HG03575 (cell line): ENCODE results near the gene ANKRD17.

Experiments used
- ATAC-seq: cut with Tn5 transposase; IDR thresholded peaks from one replicate; pipeline ENCODE4 v1.9.1; 2021; ENCODE audit not compliant: unreplicated experiment, insufficient number of reproducible peaks, low FRiP score; ENCODE audit errors: extremely low read depth

The ANKRD17 gene

DNA sequence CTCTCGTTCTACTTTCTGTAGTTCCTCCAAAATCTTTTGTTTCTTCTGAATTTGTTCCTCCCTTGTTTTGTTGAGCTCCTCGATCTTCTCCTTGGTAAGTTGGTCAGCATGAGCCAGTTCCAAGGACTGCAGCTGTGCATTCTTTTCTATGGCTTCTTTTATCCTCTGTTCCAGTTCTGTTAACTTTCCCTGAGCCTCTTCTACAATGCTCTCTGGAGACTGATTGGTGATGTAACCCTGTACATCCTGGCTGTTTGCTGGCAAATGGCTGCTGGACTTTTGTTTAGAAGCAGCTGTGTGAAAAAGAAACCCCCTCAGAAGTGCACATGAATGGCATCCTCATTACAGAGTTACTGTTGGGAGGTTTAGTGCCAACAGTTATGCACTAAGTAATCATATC lies 118.6 kb downstream of the ANKRD17 start:
- no peak for ATAC-seq

DNA sequence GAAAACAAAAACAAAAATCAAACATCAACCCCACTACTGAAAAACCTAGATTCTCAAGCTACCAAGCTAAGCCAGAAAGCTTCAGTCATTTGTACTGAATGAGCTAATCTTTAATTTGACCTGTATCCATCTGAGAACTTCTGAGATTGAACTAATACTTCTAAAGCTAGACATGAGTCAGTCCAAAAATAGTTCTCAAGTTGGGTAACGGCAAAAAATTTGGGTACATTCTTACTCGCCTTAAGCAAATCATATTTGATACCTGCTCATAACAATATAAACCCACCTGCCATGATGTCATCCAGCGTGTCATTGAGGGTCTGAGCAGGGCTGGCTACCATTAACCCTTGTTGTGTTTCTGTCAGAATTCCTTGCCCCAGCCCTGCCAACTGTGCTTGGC lies 119.4 kb downstream of the ANKRD17 start:
- ATAC-seq: no peak

DNA sequence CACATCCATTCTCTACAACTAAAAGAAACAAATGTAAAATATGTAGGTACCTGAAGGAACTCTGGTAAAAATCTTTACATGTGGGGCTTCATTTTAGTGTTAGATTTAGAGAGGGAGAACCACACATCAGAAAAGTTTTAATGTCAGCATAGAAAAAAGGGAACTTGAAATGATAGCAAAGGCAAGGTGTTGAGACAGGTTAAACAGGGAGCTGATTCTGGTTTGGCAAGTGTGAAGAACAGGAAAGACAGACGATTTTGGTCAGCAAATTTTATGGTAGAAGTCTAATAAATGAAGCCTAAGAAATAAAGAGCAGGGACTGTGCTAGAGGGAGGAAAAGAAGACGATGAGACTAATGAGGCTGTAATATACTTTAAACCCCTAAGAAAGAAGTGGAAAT lies 121.5 kb downstream of the ANKRD17 start:
- ATAC-seq: no peak

DNA sequence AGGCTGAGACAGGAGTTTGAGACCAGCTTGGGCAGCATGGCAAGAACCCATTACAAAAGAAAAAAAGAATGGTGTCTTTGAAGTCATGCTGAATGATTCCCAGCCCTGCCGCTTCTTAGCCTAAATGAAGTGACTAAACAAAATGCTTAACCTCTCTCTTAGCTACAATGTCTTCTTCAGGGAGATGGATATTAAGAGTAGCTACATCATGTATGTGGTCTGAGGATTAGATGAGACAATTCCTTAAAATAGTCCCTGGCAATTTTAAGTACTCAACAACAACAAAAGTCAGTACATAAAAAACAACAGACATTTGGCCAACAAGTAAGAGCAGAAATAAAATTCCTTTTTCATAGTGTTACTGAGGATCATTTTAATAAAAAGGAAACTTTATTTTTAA lies 124.8 kb downstream of the ANKRD17 start:
- ATAC-seq: no peak

DNA sequence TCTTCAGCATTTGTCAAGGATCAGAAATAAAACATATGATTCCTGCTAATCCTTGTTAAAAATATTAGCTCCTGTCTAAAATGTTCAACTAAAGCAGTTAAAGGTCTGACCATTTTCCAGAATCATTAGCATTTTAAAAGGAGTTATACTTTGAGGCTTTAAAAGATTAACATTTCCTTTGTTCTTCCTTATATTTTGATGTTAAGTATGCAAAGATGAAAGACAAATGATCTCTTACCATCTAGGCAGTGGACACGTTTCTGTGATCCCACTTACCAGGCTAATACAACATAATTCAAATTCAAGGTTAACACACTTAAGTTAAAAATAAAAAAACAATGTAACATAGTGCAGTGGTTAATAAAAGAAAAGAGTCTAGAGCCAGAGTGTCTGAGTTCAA lies 127.3 kb downstream of the ANKRD17 start:
- ATAC-seq: no peak

DNA sequence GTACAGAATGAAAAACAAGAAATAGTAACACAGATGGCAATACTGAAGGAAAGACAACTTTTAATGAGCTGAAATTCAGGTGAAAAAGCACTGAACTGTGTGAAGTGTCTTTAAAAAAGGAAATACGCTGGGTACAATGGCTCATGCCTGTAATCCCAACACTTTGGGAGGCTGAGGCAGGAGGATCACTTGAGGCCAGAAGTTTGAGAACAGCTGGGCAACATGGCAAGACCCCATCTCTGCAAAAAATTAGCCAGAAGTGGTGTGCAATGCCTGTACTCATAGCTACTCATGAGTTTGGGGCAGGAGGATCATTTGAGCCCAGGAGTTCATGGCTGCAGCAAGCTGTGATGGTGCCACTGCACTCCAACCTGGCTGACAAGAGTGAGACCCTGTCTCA lies 129.3 kb downstream of the ANKRD17 start:
- ATAC-seq: no peak

DNA sequence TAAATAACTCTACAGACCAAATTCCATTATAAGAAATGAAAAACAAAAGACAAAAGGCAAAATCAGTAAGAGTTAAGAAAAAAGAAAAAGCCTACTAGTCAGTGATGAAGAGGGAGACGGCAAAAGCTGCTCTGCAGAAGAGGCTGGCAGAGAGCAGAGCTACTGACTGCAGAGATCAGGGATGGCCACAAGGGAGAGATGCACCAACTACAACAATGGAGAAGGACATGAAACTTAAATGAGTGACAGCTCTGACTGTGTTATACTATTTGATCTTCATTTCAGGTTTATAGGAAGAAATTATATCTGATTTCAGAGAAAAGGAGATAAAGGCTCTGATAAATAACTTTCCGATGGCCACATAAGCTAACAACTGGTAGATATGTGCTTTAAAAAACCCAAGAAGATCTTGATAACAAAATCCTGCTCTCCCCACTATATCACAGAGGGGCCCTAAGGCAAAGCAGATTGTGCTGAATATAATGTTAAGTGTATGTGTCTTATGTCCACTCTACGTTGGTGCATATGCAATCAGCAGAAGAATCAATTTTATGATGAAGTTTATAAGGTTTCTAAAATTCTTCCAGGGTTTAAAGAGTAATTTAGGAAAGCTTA lies 130.7 kb downstream of the ANKRD17 start:
- ATAC-seq: no peak

DNA sequence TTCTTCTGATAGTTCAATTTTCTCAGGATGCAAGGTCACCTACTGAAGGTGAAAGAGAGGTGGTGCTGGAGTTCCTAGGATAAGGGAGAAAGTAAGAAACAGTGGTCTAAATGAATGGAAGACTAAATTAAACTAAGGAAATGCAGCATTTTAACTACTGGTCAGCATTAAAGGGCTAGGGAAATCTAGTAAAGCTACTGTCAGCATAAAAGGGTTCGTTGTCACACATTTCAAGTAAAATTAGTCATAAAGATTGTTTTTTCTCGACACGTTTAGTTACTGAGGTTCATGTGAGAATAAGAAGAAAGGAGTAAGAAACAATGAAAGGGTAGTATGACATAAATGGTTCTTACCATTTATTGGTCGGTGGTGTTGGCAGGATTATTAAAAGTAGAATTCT lies 149.1 kb downstream of the ANKRD17 start:
- no peak for ATAC-seq

DNA sequence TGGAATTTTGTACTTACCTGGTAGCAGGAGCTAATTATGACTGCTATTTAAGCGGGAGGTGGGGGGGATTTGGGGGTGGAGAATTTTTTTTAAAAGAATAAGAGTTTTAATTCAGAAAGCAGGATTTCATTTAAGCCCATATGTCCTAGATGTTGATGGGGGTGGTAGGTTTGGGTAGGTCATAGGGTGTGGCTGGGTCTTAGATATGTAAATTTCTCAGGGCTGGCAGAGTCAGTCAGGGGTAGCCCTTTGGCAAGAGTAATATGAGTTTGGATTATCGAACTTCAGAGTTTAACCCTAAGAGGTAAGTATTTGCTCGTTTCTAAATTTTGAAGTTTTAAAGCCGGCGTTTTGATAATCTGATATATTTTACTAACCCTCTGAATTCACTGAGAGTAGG lies 153.9 kb downstream of the ANKRD17 start:
- no peak for ATAC-seq

DNA sequence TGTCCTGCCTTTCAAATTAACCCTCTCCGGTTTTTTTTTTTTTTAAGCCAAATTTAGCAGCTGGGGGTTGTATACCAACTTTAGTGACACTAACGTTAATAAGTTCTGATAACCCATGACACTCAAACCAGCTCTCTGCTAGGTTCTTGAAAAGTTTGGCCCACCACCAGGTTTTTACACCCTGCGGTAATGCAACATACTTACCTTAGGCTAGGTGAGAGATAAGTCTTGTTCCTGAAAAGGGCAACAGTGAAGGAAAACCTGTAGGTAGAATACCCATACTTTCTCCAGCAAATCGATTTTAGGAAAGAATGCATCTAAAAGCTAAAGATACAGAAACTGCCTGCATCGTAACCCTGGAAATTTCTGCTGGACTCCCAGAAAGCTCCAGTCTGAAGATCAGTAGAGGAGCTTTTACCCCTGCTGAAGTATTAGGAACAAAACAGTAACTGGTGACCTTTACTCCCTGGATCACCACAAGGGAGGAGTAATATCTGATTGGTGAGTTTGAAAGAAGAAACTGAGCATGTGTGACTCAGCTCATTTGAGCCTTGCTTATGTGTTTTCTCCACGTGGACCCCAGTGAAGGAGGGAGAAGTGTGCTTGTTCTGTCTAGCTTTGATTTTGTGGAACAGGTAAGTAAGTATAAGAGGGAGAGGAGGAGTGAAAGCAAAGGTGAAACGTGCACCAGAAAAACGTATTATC lies 154.6 kb downstream of the ANKRD17 start:
- ATAC-seq: no peak

DNA sequence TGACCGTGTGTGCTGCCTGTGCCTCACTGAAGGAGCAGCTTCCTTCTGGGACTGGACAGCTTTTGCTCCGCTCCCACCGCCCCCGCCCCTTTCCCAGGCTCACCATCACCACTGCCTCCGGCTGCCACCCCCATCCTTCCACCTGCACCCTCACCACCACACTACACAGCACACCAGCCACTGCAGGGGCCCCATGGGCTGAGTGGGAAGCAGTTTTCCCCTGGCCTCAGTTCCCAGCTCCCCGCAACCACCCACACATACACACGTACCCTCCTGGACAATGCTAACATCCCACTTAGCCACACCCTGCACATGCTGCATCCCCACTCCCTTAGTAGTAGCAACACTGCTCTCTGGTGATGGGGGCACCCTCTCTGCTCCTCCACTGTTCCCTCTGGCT lies 159.5 kb downstream of the ANKRD17 start:
- no peak for ATAC-seq

DNA sequence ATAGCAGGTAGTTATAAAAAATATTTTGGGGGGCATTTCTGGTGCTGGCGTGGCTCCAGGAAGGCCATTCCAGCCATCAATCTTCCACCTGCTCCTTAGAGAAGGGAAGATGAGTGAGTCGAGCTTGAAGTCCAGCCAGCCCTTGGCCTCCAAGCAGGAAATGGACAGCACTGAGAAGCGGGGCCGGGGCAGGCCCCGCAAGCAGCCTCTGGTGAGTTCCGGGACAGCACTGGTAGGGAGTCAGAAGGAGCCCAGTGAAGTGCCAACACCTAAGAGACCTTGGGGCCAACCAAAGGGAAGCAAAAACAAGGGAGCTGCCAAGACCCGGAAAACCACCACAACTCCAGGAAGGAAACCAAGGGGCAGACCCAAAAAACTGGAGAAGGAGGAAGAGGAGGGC lies 159.9 kb downstream of the ANKRD17 start:
- no peak for ATAC-seq

DNA sequence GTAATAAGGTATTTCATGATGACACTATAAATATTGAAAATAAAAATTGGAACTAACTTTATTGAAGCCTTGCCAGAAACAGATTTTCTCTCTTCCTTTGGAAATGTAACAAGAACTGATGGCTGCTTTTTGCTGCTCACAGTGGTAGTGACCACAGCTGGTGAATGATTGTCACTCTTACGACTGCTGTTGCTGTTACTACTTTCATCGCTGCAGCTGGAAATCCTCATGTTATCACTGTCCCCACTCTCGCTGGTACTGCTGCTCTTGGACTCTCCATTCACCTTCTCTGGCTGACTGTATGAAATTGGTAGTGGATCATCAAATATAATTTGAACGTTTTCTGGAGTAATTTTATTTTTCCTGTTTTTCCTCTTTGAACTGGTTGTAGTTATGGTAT lies 160.6 kb downstream of the ANKRD17 start:
- no peak for ATAC-seq

DNA sequence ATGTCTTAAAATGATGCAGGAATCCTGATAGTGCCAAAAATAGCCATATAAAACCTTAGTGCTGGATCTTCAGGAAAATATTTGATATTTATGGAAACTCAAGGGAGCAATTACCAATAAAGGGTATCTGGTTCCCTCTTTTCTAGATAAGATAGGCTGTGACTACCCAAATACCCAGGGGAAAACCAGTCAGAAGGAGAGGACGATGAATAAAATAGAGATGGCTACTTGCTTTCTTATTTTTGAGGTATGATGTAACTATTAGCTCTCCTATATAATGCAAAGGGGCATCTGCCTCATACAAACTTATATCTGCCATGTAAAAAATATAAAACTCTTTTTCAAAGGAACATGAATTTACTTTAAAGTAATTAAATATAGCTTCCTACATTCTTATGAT lies 165.7 kb downstream of the ANKRD17 start:
- no peak for ATAC-seq

DNA sequence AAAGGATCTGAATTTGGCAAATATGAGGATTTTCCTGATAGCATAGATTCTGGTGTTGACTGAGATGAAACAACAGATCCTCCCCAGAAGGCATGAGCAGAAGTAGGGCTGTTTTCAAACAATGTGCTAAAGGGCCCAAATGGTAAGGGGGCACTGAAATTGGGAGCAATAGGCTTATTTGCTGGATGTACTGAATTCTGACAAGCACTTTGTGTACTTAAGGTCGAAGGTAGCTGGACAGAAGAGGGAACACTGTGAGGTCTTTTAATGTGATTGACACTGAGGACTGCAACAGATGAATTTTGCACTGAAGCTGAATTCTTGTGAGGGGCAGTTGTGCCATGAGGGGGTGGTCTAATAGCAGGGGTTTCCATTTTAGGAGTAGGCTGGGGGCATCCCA lies 167.9 kb downstream of the ANKRD17 start:
- ATAC-seq: no peak

DNA sequence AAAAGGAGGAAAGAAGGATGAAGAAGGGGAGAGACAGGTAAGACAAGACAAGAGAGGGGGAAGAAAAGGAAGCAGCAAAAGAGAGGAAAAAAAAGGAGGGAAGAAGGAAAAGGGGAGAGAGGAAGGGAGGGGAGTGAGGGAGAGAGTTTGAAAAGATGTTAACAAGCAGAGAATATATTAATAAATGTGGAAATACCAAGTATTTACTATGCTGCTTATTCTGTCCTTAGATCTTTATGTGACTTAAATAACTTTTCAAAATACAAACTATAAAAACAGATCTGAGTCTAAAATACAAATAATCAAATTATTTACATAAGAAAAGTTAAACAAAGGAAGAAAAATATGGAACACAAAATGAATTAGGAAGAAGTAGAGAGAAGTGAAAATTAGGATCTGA lies 170.7 kb downstream of the ANKRD17 start:
- ATAC-seq: no peak

DNA sequence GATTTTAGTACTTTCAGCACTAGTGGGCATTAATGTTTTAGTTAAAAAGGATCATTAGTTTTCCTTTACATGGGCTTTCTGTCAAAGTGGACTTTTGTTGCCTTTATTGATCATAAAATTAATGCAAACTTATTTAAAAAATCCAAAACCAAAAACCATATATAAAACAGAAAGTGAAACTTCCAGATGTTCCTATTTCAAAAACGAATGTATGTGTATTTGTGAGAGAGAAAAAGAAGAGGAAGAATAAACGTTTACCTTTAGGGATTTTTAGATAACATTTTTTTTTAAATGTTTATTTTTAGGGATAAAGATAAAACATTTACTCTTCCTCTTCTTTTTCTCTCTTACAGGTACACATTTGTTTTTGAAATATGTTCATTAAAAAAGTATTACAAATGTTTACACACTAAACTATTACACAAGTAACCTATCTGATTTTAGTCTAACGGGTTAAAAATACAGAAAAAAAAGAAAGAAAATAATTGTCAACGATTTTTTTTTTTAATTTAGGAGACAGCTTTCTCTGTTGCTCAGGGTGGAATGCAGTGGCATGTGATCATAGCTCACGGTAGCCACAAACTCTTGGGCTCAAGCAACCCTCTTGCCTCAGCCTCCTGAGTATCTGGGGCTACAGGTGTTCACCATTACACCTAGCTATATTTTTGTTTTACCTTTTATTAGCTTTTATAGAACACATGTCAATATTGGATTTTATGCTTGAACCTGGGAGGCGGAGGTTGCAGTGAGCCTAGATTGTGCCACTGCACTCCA lies 172.3 kb downstream of the ANKRD17 start:
- ATAC-seq: no peak

DNA sequence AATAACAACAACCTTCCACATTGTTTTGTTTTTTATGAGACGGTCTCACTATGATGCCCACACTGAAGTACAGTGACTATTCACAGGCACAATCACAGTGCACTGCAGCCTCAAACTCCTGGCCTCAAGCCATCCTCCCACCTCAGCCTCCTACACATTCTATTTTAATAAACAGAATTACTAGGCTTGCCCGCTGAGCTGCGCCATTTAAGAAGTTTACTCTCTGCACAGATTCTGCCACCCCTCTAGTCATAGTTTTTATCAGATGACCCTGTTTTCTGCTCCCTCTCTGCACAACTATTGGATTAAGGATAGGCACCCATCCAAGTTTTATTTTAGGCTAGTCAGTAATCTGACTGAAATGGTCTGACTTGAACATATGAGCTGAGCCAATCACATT lies 177.8 kb downstream of the ANKRD17 start:
- no peak for ATAC-seq

DNA sequence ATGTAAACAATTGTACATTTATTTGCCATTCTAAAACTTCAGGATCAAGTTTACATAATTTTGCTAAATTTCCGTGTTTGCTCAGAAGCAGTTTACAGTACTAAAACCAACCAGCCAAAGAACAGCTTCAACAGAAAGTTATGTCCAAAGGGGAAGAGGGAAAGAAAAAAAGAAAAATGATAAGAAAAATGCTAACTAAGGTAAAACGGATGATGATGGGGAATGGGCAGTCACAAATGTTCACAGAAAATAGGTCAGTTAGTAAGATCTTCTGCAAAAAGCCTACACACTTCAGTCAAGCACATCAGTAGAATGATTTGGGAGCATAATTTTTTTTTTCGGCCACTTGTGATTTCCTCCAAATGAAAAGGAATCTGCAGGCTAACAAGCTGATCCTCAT lies 182.8 kb downstream of the ANKRD17 start:
- no peak for ATAC-seq

DNA sequence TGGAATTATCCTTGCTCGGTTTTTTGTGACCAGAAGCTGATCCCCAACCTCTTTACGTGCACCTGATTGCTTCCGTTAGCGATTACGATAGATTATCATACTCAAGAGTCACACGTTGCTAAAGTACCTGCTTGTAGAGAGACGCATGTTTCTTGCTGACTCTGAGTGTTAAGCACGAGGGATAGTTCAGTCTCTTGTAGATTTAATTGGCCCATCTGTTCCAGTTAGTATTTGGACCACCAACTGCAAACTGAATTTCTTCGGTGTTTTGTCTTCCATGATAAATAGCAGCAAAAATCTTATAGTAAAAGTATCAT lies 188.6 kb downstream of the ANKRD17 start:
- peak; percentile 10 for ATAC-seq
